GM18519 (cell line): ENCODE data around the gene FAM234B.

Experiments used
- ATAC-seq: cut with Tn5 transposase; IDR thresholded peaks from one replicate; pipeline ENCODE4 v1.9.1; 2021; ENCODE audit warnings: mild to moderate bottlenecking, moderate library complexity; ENCODE audit not compliant: unreplicated experiment, low FRiP score

Gene FAM234B

DNA sequence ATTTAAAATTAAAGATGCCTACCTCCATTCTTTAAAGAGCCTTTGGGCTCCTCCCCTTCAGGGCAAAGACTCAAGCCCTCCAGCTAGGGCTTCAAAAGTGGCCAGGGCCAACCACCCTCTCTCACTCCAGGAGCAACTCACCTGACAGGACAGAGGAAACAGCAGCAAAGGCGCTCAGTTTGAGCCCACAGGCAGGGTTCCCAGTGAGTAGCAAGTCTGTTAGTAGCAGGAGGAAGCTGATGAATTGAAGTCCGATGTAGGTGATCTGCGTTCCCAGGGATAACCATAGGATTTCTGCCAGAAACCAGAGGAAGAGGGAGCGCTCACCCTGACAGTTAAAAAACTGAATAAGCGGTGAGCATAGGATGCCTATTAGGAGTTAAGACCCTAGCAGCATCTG, 43.6 kb downstream of the FAM234B start:
- no peak for ATAC-seq

DNA sequence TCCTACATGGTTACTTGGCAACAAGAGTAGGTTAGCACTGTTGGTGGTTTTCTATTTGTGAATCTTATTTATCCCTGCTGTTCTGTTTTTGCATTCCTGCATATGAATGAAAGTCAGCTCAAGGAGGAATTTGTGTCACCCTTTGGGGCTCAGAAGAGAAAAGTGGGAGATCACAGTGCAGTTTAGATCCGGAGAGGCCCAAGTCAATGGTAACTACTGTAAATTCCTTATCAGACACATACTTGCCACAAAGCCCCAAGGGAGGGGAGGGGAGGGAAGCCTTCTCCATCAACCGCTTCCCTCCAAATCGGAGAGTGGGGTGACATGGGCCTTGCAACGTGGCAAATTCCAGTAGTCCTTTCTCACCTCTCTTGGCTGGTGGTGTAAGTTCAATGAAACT, 44.3 kb downstream of the FAM234B start:
- ATAC-seq = no peak

DNA sequence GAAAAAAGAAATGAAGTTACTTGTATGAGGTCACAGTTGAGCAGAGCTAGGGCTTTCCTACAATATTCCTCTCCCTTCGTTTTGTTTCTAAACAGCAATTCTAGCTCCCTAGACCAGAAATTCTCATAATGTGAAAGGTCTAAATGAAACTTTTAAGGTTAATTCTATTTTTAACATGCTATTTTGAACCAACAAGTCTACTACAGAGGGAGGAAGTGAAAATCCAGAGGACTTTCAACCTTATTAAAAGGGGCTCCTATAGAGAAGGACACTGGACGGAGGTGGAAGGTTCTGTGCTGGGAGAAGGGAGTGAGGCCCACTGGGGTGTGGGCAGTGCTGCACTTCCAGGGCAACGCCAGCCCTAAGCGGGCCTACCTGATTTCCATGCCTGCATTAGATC, 45.9 kb downstream of the FAM234B start:
- ATAC-seq = peak; percentile 46

DNA sequence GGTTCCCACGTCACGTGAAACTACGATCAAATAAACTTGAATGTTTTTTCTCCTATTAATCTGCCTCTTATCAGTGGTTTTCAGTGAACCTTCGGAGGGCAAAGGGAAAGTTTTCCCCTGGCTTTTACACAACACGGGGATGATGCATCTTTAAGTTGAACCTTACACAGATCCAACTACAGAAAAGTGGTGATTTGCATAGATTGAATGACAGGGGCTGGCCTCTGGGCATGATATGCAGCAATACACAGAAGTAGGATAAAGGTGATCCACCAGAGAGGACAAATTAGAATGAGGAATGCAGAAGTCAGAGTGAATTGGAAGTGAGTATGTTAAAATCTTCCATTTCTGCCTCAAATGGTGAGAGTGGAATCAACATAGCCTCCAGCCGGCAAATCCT, 47.7 kb downstream of the FAM234B start:
- ATAC-seq = no peak

DNA sequence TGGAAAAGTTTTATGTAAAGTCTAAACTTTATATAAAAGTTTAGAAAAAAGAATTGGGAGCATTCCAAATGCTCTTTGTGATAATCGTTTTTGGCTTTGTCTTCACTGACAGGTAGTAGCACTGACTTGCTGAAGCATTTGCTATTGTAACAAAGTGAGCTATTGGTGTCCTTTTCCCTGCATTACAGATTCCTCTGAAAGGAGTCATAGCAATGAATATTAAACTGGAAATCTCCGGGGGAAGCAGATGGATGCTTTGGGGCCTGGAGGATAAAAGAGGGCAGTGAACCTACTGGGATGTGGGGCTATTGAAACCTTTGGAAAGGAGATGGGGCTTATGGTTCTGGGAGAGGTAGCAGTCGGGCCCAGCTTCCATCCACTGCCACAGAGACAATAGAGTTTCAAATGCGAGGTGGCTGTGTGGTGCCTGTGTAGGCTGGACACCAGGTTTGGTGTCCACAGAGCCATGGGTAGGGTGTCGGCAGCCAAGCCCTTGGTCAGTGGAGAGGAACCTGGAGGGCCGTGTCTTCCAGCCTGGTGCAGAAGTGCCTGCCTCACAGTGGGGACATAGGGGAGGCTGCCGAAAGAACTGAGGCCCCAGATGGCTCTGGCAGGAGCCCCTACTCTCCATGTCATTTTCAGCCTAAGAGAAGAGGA, 49.1 kb downstream of the FAM234B start:
- ATAC-seq = no peak

DNA sequence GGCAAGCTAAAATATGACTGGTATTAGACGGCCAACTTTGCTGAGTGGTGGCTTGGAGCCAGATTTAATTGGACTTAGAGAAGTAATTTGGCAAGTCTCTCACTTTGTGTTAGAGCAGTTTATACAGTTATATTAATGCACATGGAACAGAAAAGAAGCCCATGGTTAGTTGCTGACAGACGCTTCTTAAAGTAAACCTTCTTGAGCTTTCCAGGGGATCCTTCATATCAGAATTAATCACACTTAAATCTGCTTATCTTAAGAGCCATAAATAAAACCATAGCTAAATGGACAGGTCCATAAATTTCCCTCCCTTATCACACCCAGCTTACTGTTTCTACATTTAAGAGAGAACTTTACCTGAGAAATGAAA, 49.7 kb downstream of the FAM234B start:
- ATAC-seq = no peak

DNA sequence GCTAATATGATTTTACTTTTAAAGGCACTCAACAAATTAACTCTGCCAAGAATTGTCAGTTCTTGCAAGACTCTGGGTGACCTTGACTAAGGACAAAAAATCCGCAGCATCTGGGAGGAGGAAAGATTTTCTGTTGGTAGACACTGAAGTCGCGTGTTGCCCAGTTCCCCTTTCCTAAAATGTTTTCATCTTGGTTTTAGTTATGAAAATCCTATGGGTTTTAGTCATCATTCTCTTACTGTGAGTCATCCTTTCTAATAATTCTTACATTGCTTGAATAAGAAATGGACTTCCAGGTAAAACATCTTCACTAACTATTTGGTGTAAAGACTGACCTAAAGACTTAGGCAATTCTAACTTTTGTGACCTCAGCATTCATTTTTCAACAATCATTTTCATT, 50.2 kb downstream of the FAM234B start:
- peak; percentile 50 for ATAC-seq

DNA sequence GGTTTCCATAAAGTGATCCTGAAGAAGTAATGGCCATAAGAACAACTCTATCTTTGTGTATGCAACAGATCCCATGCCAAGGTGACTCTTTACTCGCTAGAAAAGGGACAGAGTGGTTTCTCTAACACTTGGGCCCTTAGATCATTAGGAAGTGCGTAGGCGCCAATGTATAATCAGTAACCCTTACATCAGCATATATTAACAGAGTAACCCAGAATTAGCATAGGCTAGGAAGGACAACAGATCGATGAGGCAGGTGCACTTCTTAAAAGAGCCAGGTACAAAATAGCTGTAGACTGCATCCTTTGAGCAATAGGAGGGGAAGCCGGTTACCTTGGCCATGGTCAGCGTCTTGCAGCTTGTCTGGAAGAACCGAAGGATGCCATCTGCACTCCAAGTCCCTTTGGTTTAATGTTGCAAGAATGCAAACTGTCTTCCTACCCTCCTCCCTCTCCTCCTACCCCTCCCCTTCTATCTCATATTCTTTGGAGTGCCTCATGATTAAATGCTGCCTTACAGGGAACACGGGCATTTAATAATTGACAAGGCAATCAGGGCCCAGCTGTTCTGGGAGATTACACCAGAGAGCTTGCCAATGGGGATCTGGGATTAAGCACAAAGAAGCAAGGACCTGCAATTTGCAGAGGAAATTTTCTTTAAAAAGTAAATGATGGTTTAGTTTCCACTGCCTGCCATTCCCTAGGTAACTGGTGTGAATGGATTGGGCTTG, 51.2 kb downstream of the FAM234B start:
- ATAC-seq = no peak

DNA sequence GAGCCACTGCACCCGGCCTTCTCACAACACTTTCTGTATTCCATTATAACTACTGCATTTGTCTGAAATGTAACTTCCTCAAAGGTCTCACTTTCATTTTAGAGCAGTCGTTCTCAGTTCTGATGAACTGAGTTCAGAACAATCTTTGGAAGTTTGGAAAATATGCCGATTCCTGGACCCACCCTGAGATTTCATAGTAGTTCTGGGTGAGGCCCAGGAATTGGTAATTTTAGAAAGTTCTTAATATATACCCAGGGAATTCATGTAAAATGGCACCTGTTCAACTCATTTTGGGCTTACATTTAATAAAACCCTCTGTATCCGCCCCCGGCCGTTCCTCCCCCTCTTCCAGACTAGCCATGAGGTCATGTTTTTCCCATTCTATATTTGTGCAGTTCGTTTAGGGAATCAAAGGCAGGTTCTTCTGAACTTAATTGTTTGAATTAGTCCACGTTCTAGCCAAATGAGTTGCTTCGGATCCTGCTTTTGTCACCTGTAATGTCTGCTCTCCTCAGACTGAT, 53.4 kb downstream of the FAM234B start:
- no peak for ATAC-seq

DNA sequence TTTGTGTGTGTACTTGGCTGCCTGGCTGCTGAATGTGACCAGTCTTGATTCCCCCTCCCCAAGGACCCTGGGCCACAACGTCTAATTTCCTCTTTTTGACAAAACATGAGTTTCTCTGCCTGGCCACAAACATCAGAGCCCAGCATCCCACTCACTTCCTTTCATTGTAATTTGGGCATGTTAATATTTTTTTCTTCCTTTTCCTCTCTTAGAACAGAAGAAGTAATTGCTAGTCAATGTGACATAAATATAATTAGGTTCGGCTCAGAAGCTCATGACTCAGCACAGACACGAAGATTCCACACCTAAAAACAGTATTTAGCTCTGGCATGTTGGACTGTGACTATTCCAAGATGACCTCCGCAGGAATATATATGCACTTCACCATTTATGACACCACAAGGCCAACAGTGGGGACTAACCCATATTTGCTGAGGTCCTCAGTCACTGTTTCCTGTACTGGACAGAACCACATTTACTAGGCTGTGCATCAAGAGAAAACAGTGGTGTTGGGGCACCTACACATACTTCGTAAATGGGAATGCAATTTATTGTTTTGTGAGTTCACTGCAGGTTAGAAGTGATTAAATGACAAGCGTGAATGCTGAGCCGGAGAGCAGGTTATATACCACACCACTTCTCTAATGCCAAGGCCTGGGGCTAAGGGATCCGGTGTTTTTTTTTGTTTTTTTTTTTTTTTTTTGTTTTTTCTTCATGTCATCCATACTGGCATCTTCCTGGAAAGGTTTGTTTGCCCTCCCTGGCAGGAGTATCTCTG, 55.1 kb downstream of the FAM234B start:
- ATAC-seq = no peak

DNA sequence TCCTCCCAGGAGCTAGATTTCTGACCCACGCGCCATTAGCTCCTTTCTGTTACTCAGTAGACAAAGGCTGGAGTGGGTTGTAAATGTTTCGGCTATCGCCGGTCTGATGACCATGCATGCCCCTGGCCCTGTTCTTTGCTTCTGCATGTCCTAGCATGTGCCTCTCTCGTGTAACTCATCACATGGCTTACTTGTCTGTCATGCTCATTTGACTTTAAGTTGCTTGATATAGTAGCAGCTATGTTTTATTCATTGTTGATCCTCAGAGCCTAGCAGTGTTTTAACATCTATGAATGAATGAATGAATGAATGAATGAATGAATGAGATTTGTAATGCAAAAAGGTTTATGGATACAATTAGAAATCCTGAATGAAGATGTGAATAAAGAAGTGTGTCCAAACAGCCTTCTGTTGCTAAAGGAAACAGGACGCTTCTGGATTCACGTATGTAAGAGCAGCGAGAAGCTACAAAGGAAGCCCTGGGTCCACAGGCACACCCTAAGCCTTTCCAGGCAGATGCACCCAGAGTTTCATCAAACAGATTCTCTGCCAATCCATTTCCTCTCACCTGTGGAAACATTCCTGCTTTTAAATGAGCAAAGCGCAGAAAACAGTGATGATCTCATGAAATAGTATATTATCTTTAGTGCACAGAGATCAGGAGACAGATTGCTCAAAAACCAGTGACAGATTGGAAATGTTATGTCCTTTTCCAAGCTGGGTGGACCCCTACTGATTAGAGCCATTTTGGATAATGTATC, 55.8 kb downstream of the FAM234B start:
- ATAC-seq = no peak

DNA sequence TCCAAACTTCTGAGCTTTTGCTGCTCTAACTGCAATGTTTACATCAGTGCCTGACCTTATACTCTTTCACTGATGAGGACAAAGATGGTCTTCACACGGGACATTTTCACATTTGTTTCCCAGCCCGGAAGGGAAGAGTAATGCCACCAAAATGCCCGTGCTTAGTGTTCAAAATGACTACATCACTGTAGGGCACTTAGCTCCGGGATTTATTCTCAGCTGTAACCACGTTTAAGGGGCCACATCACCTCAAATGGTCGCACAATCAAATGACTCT, 56.4 kb downstream of the FAM234B start:
- ATAC-seq = no peak

DNA sequence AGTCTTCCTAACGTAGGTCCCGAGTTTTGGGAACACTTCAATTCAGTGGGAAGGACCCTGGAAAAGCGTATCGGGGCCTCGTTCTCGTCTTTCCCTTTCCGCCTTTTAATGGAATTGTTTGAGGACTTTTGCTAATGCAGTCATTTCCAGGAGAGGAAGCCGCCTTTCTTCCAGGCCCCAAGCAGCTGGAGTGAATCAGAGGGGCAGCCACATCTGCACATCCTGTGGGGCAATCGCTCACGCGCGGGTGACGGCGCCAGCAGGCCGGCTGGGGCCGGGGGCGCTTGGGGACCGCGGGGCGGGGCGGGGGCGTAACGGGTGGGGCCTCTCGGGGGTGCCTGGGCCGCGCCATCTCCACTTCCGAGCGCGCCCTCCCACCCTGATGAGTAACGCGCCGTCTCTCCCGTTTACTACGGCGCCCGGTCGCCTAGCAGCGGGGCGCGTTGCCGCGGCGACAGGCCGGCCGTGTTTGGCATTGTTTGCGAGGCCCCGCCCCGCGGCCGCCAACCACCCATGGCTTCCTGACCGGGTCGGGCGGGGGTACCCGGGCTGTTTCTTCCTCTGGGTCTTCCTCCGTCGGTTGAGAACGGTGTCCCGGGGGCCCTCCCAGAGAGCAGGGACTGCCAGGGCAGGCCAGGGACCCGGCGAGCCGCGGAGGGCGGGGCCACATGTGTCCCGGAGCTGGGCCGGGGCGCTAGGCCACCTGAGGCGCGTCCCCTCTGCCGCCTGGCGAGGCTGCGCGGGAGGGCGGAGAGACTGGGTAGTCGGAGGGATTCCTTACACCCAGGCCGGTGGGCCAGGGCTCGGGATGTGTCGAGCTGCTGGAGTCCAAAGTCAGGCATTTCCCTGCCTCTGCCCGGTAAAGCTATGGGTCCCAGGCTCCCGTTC, 56.9 kb downstream of the FAM234B start:
- peak; percentile 76 for ATAC-seq

DNA sequence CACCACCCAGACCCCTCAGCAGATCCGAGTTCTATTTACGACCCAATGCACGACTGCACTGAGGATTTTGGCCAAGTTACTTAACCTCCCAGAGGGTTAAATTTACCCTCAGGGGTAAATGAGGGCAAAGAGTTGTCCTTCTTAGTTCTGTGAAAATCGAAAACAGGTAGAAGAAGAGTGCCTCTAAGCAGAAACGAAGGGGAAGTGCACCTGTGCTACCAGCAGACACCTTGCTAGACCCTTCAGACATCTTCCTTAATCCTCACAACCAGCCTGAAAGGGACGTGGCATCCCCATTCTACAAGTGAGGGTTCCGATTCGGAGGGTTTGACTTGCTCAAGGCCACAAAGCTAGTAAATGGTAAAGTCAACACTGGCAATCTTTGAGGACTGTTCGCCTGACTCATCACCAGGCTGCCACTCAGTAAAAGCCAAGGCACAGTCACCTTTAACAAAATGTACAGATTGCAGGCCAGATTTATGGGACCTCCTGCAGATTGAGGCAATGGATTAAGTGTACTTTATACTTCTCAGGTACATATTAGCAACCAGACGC, 57.7 kb downstream of the FAM234B start:
- no peak for ATAC-seq

DNA sequence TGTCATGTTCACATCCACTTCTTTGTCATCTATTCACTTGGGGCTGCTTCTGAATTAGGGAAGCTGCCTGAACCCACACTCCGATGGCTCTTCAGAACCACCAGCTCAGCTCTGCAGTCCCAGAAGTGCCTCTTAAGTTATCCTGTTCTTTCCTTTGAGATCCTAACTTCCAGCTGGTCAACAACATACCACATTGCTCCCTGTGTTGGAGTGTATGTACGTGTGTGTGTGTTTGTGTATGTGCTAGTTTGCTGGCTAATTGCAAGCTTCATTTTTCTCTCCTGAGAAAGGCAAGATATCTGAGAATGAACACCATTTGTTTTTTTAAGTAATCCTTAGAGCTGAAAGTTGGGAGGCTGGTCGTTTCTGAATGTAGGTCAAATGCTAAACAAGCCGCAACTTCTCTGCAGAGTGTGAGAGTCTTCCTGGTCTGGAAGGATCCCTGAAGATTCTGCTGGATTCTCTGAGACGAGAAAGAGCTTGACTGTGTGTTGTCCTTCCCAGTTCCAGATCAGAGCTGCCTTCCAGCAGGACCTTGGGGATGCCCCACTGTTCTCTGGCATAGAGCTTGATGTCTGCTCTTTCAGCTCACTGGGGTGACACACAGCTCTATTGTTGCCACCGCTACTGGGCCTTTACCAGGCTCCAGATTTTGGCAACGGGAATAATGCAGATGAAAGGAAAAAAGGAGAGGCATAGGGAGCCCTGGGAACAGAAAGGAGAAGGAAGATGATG, 58.4 kb downstream of the FAM234B start:
- ATAC-seq = no peak

DNA sequence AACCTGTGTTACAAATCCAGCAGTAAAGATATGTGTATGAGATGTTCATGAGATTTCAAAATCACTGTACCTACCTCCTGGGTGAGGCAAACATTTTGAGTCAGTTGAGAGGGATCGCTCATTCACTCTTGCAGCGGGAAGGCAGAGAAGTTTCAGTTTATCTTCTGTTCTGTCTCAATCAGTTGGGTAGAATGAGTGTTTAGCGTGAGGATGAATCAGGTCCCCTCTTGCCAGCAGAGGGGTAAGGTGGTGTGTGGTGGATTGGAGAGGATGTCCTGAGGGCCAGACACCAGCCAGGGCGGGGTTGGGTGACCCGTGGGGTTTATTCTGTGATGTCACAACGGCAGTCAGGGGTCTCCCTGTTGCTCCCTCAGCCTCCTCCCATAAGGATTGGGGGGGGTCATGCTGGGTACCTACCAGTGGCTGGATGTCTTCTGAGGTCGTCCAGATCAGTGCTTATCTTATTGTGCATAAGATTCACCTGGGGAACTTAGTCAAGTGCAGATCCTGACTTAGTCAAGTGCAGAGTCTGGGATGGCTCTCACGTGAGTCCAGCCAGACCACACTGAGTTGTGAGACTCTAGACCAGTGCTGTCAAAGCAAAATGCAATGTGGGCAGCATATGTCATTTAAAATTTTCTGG, 59.3 kb downstream of the FAM234B start, which contains the start of gene GSG1:
Gene GSG1, minus strand, starts transcription at position 277 of the 643 bp plus-strand sequence. Its CDS starts 155 bp downstream, at position 122.
- no peak for ATAC-seq

DNA sequence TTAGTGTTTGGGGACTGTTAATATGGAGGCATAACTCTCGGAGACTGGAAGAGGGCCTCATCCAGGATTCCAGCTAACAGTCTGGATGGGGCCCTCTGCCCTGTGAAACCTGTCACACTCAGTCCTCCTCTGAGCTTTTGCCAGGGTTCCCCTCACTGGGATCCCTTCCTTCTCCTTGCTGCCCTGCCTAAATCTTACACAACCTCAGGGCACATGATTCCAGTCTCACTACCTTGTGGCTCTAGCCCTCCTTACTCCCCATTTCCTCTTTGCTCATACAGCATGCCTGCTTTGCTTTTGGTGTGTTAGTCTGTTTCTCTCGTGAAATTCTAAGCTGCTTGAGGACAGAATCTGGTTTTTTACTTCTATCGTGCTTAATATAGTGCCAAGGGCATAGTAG, 60.2 kb downstream of the FAM234B start:
- ATAC-seq = no peak

DNA sequence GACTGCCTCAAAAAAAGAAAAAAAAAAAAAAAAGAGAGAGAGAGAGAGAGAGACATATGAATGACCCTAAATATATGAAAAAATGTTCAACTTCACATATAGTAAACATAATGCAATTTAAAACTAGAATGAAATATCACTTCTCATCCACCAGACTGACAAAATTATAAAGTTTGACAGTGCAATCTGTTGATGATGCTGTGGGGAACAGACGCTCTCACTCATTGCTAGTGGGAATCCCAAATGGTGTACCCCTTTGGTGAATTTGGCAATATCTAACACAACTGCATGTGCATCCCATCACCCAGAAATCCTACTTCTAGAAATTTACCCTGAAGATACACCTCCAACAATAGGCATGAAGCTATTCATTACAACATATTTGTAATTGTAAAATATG, 61.6 kb downstream of the FAM234B start:
- no peak for ATAC-seq
